Fibroblast of the aortic adventitia (primary cell): ENCODE data around the gene MYF6. TPM values are rescaled to one million over a fixed set of nuclear protein-coding genes. Genes with fewer than 3 reads are reported as not detected.

Source experiments
- DNase-seq: peaks from one replicate; pipeline ENCODE4 v3.0.0-alpha.2; 2010; ENCODE audit warnings: low read depth
- H3K4me3 ChIP-seq: 2 replicates; pipeline ENCODE4 v1.5.1; 2011; ENCODE audit warnings: low read depth, mild to moderate bottlenecking, control low read depth, low read length, moderate library complexity
- CTCF ChIP-seq: IDR thresholded peaks from 2 replicates; pipeline ENCODE4 v1.5.1; 2011; ENCODE audit warnings: mild to moderate bottlenecking, low read length, control low read depth, inconsistent platforms; ENCODE audit not compliant: insufficient read depth
- total RNA-seq: library from RNA; depleted of rRNA; stranded (reverse); fragments of >200 nt; gene quantifications from 2 replicates; pipeline ENCODE4 v1.2.3, GENCODE V29; 2012; ENCODE audit warnings: low replicate concordance

MYF6 gene
- total RNA-seq, 1 donor: not detected

DNA sequence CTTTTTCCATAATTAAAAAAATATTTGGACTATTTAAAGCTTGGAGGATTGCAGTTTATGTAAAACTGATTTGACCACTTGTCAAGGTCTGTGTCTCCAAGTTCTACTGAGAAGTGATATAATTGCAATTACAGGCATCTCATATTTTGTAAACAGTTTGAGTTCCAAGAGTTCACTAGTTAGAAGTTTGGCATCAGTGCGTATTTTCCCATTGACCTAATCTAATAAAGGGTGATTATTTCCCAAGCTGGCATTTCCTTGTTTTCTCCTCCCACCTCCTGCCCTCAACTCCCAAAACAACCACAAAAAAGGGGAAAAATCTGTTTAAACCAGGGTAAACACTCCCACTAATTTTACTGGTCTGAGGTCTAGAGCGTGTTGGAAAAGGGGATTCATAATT, 3.0 kb upstream of the MYF6 start:
- TF ChIP-seq CTCF: no peak
- DNase-seq: no peak
- H3K4me3 ChIP-seq: no peak overlapping the region

DNA sequence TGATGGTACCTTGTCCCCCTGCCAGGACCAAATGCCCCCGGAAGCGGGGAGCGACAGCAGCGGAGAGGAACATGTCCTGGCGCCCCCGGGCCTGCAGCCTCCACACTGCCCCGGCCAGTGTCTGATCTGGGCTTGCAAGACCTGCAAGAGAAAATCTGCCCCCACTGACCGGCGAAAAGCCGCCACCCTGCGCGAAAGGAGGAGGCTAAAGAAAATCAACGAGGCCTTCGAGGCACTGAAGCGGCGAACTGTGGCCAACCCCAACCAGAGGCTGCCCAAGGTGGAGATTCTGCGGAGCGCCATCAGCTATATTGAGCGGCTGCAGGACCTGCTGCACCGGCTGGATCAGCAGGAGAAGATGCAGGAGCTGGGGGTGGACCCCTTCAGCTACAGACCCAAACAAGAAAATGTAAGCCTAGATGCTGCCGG, 410 bp downstream of the MYF6 start:
- no peak for TF ChIP-seq CTCF
- no peak for DNase-seq
- no peak overlapping the region for H3K4me3 ChIP-seq

- no peak for DNase-seq
- H3K4me3 ChIP-seq: no peak overlapping the region
- TF ChIP-seq CTCF: no peak
These were observed 983 bp downstream of the MYF6 start for GRCh38 chr12:80708259-80708974.

DNA sequence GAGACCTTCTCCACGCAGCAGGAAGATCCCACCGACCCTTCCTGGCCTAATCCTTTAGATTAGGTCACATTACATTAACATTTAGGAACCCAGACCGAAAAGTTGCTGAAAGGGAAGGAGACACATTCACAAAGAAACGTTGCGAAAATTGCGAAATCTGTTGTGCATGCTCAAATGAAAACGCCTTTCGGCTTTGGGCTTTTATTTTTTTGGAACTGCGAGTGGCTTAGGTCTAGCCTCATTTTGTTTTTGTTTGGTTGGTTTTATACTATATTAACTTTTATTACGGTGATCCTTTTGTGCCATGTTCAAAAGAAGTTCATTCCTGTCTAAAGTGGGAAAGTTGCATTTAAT, 1.5 kb downstream of the MYF6 start:
- TF ChIP-seq CTCF: no peak
- no peak for DNase-seq
- no peak overlapping the region for H3K4me3 ChIP-seq

DNA sequence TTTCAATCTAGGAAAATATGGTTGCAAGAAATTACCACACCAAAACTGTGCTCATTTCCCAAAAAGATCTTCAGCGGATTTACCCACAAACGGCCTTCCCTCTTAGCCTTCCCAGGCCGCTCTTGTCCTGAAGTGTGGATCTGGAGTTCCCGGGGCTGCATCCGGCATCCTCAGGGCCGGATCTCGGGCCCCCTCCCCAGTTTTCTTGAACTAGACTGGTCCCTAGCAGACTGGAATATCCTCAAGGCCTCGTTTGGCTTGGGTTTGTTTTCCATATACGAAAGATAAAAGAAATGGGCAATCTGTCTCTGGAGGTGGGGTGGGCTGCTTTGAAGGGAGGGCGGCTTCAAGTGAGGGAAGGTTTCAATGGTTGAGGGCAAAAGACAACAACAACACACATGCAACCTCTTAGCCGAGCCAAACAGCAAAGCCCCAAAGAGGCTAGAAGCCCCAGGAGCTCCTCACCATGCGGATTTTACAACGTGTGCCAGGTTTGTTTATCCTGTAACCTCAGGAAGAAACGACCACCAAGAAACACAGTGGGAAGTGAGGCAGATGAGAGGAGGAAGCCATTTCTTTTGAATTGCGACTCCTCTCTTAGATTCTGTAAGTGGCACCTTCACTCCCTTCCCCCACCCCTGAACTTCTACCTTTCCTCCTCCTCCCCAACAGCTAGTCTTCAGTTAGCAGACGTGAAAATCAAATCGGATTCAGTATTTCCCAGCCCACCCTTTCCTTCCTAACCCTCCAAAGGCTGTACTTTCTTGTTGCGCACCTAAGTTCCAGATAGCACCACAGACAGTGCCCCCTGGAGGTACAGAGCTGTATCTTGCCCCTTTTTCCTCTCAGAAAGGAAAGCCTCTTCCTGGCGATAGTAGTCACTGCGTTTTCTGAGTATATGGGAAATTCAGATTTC, 2.6 kb downstream of the MYF6 start:
- no peak overlapping the region for H3K4me3 ChIP-seq
- no peak for DNase-seq
- peak; percentile 34 for TF ChIP-seq CTCF

DNA sequence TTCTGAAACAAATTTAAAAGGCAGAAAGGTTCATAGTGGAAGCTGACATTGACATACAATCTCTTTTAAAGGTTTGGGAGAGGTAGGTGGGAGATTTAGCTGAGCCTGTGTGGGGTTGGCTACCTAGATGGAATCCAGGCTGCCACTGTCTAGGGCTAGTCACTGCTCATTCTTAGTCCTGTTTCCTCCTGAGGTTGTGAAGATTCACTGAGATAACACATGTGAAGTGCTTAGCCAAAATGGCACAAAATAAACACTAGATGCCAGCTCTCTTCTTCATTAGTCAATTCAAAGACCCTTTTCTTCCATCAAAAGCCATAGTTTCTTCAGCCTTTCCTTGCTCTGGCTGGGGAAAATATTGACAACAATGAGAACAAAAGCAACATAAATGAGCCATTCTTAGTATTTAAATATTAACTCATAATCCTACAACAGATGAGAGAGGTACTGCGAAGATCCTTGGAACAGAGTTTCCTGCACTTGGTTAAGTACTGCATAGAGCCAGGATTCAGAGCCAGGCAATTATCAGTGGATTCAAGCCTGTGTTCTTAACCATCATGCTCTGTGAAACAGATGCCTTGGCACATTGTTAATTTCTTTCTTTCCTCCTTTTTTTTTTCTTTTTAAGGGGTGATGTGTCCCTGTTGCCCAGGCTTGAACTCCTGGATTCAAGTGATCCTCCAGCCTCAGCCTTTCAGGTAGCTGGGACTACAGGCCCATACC, 3.5 kb downstream of the MYF6 start:
- no peak for TF ChIP-seq CTCF
- no peak overlapping the region for H3K4me3 ChIP-seq
- no peak for DNase-seq
